Measurements from ENCODE around the gene OTOF. TPM values are rescaled to one million over a fixed set of nuclear protein-coding genes. Genes with fewer than 3 reads are reported as not detected.

Gene OTOF
- total RNA-seq, 1 donor from 2014 or later: 0.47 TPM

GRCh38 chr2:26438926-26439325, 39.0 kb downstream of the OTOF start:
- Mint-ChIP-seq H3K27ac (ENCODE audit: unreplicated experiment) (no peak overlapping the region), H3K9me3 (ENCODE audit: unreplicated experiment) (no peaks in the 10 kb centered on the region), H3K27me3 (ENCODE audit: unreplicated experiment) (no peaks in the 10 kb centered on the region), H3K4me3 (ENCODE audit: unreplicated experiment) (no peak overlapping the region), H3K4me1 (ENCODE audit: low read depth, unreplicated experiment) (no peaks in the 10 kb centered on the region), H3K36me3 (ENCODE audit: unreplicated experiment) (no peaks in the 10 kb centered on the region)
- no peak for DNase-seq
- TF ChIP-seq CTCF (IDR thresholded peaks at IDR 0.05; ENCODE audit: partially characterized antibody, unreplicated experiment): no peak

- no peak overlapping the region for H3K4me3 Mint-ChIP-seq (ENCODE audit: unreplicated experiment)
- no peak for DNase-seq
- no peak overlapping the region for H3K27ac Mint-ChIP-seq (ENCODE audit: unreplicated experiment)
These were observed 39.4 kb downstream of the OTOF start for GRCh38 chr2:26438526-26438925.

GRCh38 chr2:26435106-26435505, 42.8 kb downstream of the OTOF start:
- H3K4me3 Mint-ChIP-seq (ENCODE audit: unreplicated experiment): no peak overlapping the region
- H3K9me3 Mint-ChIP-seq (ENCODE audit: unreplicated experiment): no peaks in the 10 kb centered on the region
- H3K27ac Mint-ChIP-seq (ENCODE audit: unreplicated experiment): no peak overlapping the region
- no peak for DNase-seq
- no peak for TF ChIP-seq CTCF (IDR thresholded peaks at IDR 0.05; ENCODE audit: partially characterized antibody, unreplicated experiment)
- H3K27me3 Mint-ChIP-seq (ENCODE audit: unreplicated experiment): peaks cover 4% of the 10 kb centered on the region
- H3K4me1 Mint-ChIP-seq (ENCODE audit: low read depth, unreplicated experiment): no peaks in the 10 kb centered on the region
- H3K36me3 Mint-ChIP-seq (ENCODE audit: unreplicated experiment): no peaks in the 10 kb centered on the region

More at GRCh38 chr2:26438526-26438925, 39.4 kb downstream of the OTOF start:
- Mint-ChIP-seq H3K27me3 (ENCODE audit: unreplicated experiment) (no peaks in the 10 kb centered on the region), H3K36me3 (ENCODE audit: unreplicated experiment) (no peaks in the 10 kb centered on the region), H3K9me3 (ENCODE audit: unreplicated experiment) (no peaks in the 10 kb centered on the region), H3K4me1 (ENCODE audit: low read depth, unreplicated experiment) (no peaks in the 10 kb centered on the region)
- no peak for TF ChIP-seq CTCF (IDR thresholded peaks at IDR 0.05; ENCODE audit: partially characterized antibody, unreplicated experiment)

- no peak overlapping the region for H3K27ac Mint-ChIP-seq (ENCODE audit: unreplicated experiment)
- no peak for TF ChIP-seq CTCF (IDR thresholded peaks at IDR 0.05; ENCODE audit: partially characterized antibody, unreplicated experiment)
- no peaks in the 10 kb centered on the region for H3K4me1 Mint-ChIP-seq (ENCODE audit: low read depth, unreplicated experiment)
- H3K9me3 Mint-ChIP-seq (ENCODE audit: unreplicated experiment): no peaks in the 10 kb centered on the region
- H3K36me3 Mint-ChIP-seq (ENCODE audit: unreplicated experiment): no peaks in the 10 kb centered on the region
- H3K4me3 Mint-ChIP-seq (ENCODE audit: unreplicated experiment): no peak overlapping the region
- H3K27me3 Mint-ChIP-seq (ENCODE audit: unreplicated experiment): peaks cover 4% of the 10 kb centered on the region
- no peak for DNase-seq
These were observed 45.1 kb downstream of the OTOF start for GRCh38 chr2:26432859-26433258.

GRCh38 chr2:26432363-26432762, 45.6 kb downstream of the OTOF start:
- no peaks in the 10 kb centered on the region for H3K36me3 Mint-ChIP-seq (ENCODE audit: unreplicated experiment)
- no peaks in the 10 kb centered on the region for H3K9me3 Mint-ChIP-seq (ENCODE audit: unreplicated experiment)
- no peak overlapping the region for H3K4me3 Mint-ChIP-seq (ENCODE audit: unreplicated experiment)
- H3K27ac Mint-ChIP-seq (ENCODE audit: unreplicated experiment): no peak overlapping the region
- no peak for DNase-seq
- peaks cover 4% of the 10 kb centered on the region for H3K27me3 Mint-ChIP-seq (ENCODE audit: unreplicated experiment)
- no peaks in the 10 kb centered on the region for H3K4me1 Mint-ChIP-seq (ENCODE audit: low read depth, unreplicated experiment)
- no peak for TF ChIP-seq CTCF (IDR thresholded peaks at IDR 0.05; ENCODE audit: partially characterized antibody, unreplicated experiment)

Data from glutamatergic neuron (in vitro differentiated cells).